K562 (cell line): ENCODE measurements around the gene MARCHF3. TPM values are rescaled to one million over a fixed set of nuclear protein-coding genes. Genes with fewer than 3 reads are reported as not detected.

Source experiments
- ARID3A ChIP-seq: IDR thresholded peaks from 2 replicates; pipeline ENCODE4 v1.6.1; 2012; ENCODE audit warnings: low read depth, low read length, improper control_type of control experiment, borderline replicate concordance
- HDAC6 ChIP-seq: IDR thresholded peaks from 2 replicates; pipeline ENCODE4 v1.6.1; 2012; ENCODE audit warnings: low read depth, mild to moderate bottlenecking, control low read depth, inconsistent platforms, low read length, moderate library complexity
- ZMIZ1 ChIP-seq, 2 experiments: fragments of 150-350 bp in 1 of 2; IDR thresholded peaks; 2 replicates each; pipeline ENCODE4 v1.6.1; 2012 to 2016; ENCODE audit warnings: low read depth in 2 of 2, low read length in 2 of 2, mild to moderate bottlenecking in 1 of 2, moderate library complexity in 1 of 2
- polyA plus RNA-seq, 8 experiments: library from polyadenylated mRNA; depleted of rRNA in 4 of 8; stranded (reverse) in 5 of 8; unstranded in 3 of 8; fragments of >200 nt; fragmentation: Nextera tagmentation in 2 of 8; fragmentation: Illumina TruSeq in 1 of 8; extraction: Ambion mirVana in 2 of 8; extraction: Trizol in 1 of 8; gene quantifications; 2 replicates each; pipeline versions ENCODE4 v1.2.1 to v1.2.3, GENCODE V29; 2011 to 2014; ENCODE audit warnings: inconsistent platforms in 1 of 8, missing spikeins in 1 of 8
- total RNA-seq, 7 experiments: library from RNA; depleted of rRNA in 6 of 7; stranded (reverse); fragments of >200 nt in 6 of 7; fragmentation: Illumina TruSeq in 2 of 7; extraction: Trizol in 2 of 7; gene quantifications; 2 replicates each; pipeline versions ENCODE4 v1.2.1 to v1.2.3, GENCODE V29; 2011 to 2021; ENCODE audit warnings: low replicate concordance in 1 of 7
- TF ChIP-seq, protein P1 (sequence below): sonication (generic); formaldehyde crosslinking; IDR thresholded peaks from 2 replicates; pipeline ENCODE4 v1.8.0; 2022; ENCODE audit warnings: mild to moderate bottlenecking, missing genetic modification reagents
- TF ChIP-seq, protein P2 (sequence below): sonication (generic); formaldehyde crosslinking; IDR thresholded peaks from 2 replicates; pipeline ENCODE4 v1.8.1; 2023; ENCODE audit warnings: mild to moderate bottlenecking, missing genetic modification reagents, moderate library complexity
- TF ChIP-seq, protein P3 (sequence below): fragments of 450-650 bp; formaldehyde crosslinking; IDR thresholded peaks from 2 replicates; pipeline ENCODE4 v1.4.0; 2020; ENCODE audit warnings: mild to moderate bottlenecking, moderate library complexity
- TF ChIP-seq, protein P4 (sequence below), 2 experiments: fragments of 450-650 bp in 1 of 2; sonication (generic) in 1 of 2; formaldehyde crosslinking in 1 of 2; IDR thresholded peaks in 1 of 2; conservative IDR thresholded peaks in 1 of 2; 2 replicates each; pipeline versions ENCODE4 v1.6.1 to v1.8.1; 2016 to 2023; ENCODE audit warnings: mild to moderate bottlenecking in 2 of 2, moderate library complexity in 2 of 2, inconsistent platforms in 1 of 2, missing genetic modification reagents in 1 of 2
- TF ChIP-seq, protein P5 (sequence below): sonication (generic); formaldehyde crosslinking; IDR thresholded peaks from 2 replicates; pipeline ENCODE4 v1.8.1; 2022; ENCODE audit warnings: missing genetic modification reagents

MARCHF3 gene
- total and polyA plus RNA-seq, 9 of the 15 experiments (the other 6 are each of a cell fraction or from before 2014, with no cell fraction given), result 5.6 to 37.4 (median 16.5) TPM

DNA sequence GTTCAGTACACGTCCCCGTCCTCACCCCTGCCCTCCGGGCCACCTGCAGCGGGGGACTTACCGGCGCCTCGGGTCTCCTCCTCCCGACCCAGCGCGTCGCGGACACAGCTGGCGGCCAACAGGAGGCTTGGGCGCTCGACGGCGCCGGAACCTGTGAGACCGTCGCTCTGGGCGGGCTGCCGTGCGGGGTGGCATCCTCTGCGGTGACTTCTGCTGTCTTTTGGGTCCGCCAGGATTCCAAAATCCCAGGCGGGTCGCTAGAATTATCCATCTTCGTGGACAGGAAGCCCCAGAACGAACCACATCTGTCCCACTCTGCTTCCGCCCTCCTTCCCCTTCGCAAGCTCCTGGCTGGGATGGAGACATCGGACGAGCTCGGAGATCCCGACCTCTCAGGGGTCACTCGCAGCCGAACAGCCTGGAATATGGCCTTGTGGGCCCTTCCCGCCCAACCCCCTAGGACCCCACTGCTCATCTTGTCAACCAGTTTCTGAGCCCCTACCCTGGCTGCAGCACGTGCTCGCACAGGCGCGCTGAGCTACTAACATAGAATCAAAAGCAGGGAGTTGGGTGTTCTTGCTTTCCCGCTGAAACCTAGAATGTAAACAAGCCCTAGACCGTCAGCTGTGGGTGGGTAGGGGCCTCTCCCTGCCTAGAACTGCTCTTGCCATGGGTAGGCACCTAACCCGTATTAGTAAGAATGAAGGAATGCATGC lies 947 bp upstream of the MARCHF3 start (continued):
- TF ChIP-seq ZMIZ1 (IDR thresholded peaks at IDR 0.05; ENCODE audit: low read depth in 2 of 2, low read length in 2 of 2), result peak in 1 of 2 experiments; percentile 0; a peak in 1 of 4 replicates
- no peak for TF ChIP-seq ARID3A
- TF ChIP-seq, protein P1, sequence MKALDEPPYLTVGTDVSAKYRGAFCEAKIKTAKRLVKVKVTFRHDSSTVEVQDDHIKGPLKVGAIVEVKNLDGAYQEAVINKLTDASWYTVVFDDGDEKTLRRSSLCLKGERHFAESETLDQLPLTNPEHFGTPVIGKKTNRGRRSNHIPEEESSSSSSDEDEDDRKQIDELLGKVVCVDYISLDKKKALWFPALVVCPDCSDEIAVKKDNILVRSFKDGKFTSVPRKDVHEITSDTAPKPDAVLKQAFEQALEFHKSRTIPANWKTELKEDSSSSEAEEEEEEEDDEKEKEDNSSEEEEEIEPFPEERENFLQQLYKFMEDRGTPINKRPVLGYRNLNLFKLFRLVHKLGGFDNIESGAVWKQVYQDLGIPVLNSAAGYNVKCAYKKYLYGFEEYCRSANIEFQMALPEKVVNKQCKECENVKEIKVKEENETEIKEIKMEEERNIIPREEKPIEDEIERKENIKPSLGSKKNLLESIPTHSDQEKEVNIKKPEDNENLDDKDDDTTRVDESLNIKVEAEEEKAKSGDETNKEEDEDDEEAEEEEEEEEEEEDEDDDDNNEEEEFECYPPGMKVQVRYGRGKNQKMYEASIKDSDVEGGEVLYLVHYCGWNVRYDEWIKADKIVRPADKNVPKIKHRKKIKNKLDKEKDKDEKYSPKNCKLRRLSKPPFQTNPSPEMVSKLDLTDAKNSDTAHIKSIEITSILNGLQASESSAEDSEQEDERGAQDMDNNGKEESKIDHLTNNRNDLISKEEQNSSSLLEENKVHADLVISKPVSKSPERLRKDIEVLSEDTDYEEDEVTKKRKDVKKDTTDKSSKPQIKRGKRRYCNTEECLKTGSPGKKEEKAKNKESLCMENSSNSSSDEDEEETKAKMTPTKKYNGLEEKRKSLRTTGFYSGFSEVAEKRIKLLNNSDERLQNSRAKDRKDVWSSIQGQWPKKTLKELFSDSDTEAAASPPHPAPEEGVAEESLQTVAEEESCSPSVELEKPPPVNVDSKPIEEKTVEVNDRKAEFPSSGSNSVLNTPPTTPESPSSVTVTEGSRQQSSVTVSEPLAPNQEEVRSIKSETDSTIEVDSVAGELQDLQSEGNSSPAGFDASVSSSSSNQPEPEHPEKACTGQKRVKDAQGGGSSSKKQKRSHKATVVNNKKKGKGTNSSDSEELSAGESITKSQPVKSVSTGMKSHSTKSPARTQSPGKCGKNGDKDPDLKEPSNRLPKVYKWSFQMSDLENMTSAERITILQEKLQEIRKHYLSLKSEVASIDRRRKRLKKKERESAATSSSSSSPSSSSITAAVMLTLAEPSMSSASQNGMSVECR, result no peak; the same call in 1 of the 2 replicates
- TF ChIP-seq HDAC6, result no peak
- TF ChIP-seq, protein P2, sequence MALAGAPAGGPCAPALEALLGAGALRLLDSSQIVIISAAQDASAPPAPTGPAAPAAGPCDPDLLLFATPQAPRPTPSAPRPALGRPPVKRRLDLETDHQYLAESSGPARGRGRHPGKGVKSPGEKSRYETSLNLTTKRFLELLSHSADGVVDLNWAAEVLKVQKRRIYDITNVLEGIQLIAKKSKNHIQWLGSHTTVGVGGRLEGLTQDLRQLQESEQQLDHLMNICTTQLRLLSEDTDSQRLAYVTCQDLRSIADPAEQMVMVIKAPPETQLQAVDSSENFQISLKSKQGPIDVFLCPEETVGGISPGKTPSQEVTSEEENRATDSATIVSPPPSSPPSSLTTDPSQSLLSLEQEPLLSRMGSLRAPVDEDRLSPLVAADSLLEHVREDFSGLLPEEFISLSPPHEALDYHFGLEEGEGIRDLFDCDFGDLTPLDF (CRISPR knock-in tag), result 0 out of 2 replicates have a peak, but pooled peaks have one; percentile 61
- TF ChIP-seq, protein P3, sequence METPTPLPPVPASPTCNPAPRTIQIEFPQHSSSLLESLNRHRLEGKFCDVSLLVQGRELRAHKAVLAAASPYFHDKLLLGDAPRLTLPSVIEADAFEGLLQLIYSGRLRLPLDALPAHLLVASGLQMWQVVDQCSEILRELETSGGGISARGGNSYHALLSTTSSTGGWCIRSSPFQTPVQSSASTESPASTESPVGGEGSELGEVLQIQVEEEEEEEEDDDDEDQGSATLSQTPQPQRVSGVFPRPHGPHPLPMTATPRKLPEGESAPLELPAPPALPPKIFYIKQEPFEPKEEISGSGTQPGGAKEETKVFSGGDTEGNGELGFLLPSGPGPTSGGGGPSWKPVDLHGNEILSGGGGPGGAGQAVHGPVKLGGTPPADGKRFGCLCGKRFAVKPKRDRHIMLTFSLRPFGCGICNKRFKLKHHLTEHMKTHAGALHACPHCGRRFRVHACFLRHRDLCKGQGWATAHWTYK (CRISPR knock-in tag), result no peak
- TF ChIP-seq, protein P4, sequence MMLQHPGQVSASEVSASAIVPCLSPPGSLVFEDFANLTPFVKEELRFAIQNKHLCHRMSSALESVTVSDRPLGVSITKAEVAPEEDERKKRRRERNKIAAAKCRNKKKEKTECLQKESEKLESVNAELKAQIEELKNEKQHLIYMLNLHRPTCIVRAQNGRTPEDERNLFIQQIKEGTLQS (IDR thresholded peaks at IDR 0.05), result no peak
- TF ChIP-seq, protein P4 (CRISPR knock-in tag; conservative IDR thresholded peaks at IDR 0.05), result 0 out of 2 replicates have a peak, but pooled peaks have one; percentile 9
- TF ChIP-seq, protein P5, sequence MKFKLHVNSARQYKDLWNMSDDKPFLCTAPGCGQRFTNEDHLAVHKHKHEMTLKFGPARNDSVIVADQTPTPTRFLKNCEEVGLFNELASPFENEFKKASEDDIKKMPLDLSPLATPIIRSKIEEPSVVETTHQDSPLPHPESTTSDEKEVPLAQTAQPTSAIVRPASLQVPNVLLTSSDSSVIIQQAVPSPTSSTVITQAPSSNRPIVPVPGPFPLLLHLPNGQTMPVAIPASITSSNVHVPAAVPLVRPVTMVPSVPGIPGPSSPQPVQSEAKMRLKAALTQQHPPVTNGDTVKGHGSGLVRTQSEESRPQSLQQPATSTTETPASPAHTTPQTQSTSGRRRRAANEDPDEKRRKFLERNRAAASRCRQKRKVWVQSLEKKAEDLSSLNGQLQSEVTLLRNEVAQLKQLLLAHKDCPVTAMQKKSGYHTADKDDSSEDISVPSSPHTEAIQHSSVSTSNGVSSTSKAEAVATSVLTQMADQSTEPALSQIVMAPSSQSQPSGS (CRISPR knock-in tag), result no peak
